Lung (tissue), 12 donors: ENCODE data around the gene SLC12A5. TPM values are rescaled to one million over a fixed set of nuclear protein-coding genes. Genes with fewer than 3 reads are reported as not detected.
A peak's percentile ranks its signal among the peaks of the same experiment; 100 is the strongest.
"Not testable (repeated sequence)": the region's sequence is repeated elsewhere in the genome, so short reads cannot be mapped to it uniquely, and the experiment has no call there.

Experiments
- ATAC-seq: fragments of 200-7000 bp; cut with Tn5 transposase; one replicate; pipeline ENCODE4 v1.9.1; 2020; ENCODE audit warnings: moderate number of reproducible peaks; ENCODE audit not compliant: insufficient read depth, low FRiP score
- DNase-seq, 3 donors: peaks; one replicate each; pipeline ENCODE4 v3.0.0-alpha.2; 2013 to 2017
- H3K27ac ChIP-seq, 2 donors: one replicate each; pipeline ENCODE4 v1.5.1; 2013; ENCODE audit warnings: mild to moderate bottlenecking in 2 of 2, moderate library complexity in 2 of 2, control low read depth in 1 of 2, inconsistent platforms in 1 of 2, low read depth in 1 of 2, low read length in 1 of 2
- H3K27me3 ChIP-seq, 3 donors: one replicate each; pipeline ENCODE4 v1.5.1; 2013; ENCODE audit warnings: low read length in 2 of 3; ENCODE audit not compliant: control insufficient read depth in 3 of 3, insufficient read depth in 3 of 3
- H3K36me3 ChIP-seq, 4 donors: one replicate each; pipeline ENCODE4 v1.5.1; 2013; ENCODE audit warnings: low read length in 4 of 4, mild to moderate bottlenecking in 1 of 4, moderate library complexity in 1 of 4; ENCODE audit not compliant: control insufficient read depth in 4 of 4, insufficient read depth in 4 of 4
- H3K4me1 ChIP-seq, 5 donors: one replicate each; pipeline ENCODE4 v1.5.1; 2013; ENCODE audit warnings: low read length in 5 of 5, mild to moderate bottlenecking in 2 of 5, moderate library complexity in 1 of 5; ENCODE audit not compliant: control insufficient read depth in 5 of 5, insufficient read depth in 5 of 5
- H3K4me3 ChIP-seq: one replicate; pipeline ENCODE4 v1.5.1; 2013; ENCODE audit warnings: mild to moderate bottlenecking, control low read depth, moderate library complexity
- H3K9ac ChIP-seq, 2 donors: one replicate each; pipeline ENCODE4 v1.5.1; 2013; ENCODE audit warnings: low read length in 2 of 2, control low read depth in 1 of 2; ENCODE audit not compliant: insufficient read depth in 1 of 2
- H3K9me3 ChIP-seq, 4 donors: one replicate each; pipeline ENCODE4 v1.5.1; 2013; ENCODE audit warnings: low read length in 3 of 4, mild to moderate bottlenecking in 1 of 4, moderate library complexity in 1 of 4; ENCODE audit not compliant: control insufficient read depth in 4 of 4, insufficient read depth in 3 of 4
- CTCF ChIP-seq: IDR thresholded peaks from 2 replicates; pipeline ENCODE4 v1.5.1; 2012; ENCODE audit warnings: mild to moderate bottlenecking; ENCODE audit errors: control extremely low read depth, extremely low read depth
- WGBS, 2 donors: extraction: QIAGEN DNeasy Blood & Tissue Kit; methylation state at CpG; one replicate each; pipeline ENCODE4 v1.1.7; 2013; 5-methylcytosine and 5-hydroxymethylcytosine counted together
- polyA plus RNA-seq, 2 donors: library from polyadenylated mRNA; stranded (reverse); fragments of 200-250 nt; gene quantifications; one replicate each; pipeline ENCODE4 v1.2.1, GENCODE V29; 2013
- total RNA-seq, 2 donors: library from RNA; depleted of rRNA in 1 of 2; stranded (reverse); fragments of >200 nt in 1 of 2; gene quantifications; one replicate each; pipeline ENCODE4 v1.2.1, GENCODE V29; 2014 to 2021
- donor health status: control.
- donor health status: control.
- donor health status: Bipolar disorder and iron deficiency.
- donor health status: healthy.
- donor health status: DM: yes; HTN: yes; CAD: no.

SLC12A5 gene
- total and polyA plus RNA-seq, 4 donors = 0.52 TPM; not detected in 3

GRCh38 chr20:46099491-46100287 lies 70.7 kb downstream of the SLC12A5 start:
- TF ChIP-seq CTCF = no peak
- peak; percentile 34 for ATAC-seq
- H3K27me3 ChIP-seq = peaks cover 0 to 46% (median 22%) of the 10 kb centered on the region in 3 donors
- no peak overlapping the region for H3K27ac ChIP-seq
- no peak overlapping the region for H3K9ac ChIP-seq
- H3K9me3 ChIP-seq = peaks cover 0 to 5% (median 0%) of the 10 kb centered on the region in 4 donors
- H3K4me1 ChIP-seq = no peaks in the 10 kb centered on the region
- DNase-seq = no peak
- H3K4me3 ChIP-seq = no peak overlapping the region
- 30 to 34% methylated on average over 40 to 48 of the region's 48 CpGs for WGBS, 2 donors
- no peaks in the 10 kb centered on the region for H3K36me3 ChIP-seq

DNA sequence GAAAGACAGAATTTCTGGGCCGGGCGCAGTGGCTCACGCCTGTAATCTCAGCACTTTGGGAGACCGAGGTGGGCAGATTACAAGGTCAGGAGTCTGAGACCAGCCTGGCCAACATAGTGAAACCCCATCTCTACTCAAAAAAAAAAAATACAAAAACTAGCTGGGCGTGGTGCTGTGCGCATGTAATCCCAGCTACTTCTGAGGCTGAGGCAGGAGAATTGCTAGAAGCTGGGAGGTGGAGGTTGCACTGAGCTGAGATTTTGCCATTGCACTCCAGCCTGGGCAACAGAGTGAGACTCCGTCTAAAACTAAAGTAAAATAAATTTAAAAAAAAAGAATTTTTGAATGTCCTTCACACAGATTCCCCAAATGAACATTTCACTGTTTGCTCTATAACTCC lies 71.4 kb downstream of the SLC12A5 start:
- H3K27ac ChIP-seq, ATAC-seq, H3K9ac ChIP-seq, H3K9me3 ChIP-seq, H3K4me3 ChIP-seq, DNase-seq, H3K36me3 ChIP-seq, H3K4me1 ChIP-seq: not testable (repeated sequence)
- WGBS, 2 donors = 89 to 91% methylated on average over 7 of the region's 7 CpGs
- peaks cover 0 to 46% (median 24%) of the 10 kb centered on the region in 3 donors for H3K27me3 ChIP-seq

- no peaks in the 10 kb centered on the region for H3K4me1 ChIP-seq
- DNase-seq = no peak
- no peak overlapping the region for H3K27ac ChIP-seq
- peaks cover 0 to 5% (median 0%) of the 10 kb centered on the region in 4 donors for H3K9me3 ChIP-seq
- WGBS, 2 donors = 82 to 87% methylated on average over 5 of the region's 5 CpGs
- H3K4me3 ChIP-seq = no peak overlapping the region
- no peak for TF ChIP-seq CTCF
- H3K9ac ChIP-seq = no peak overlapping the region
- H3K27me3 ChIP-seq = peaks cover 0 to 46% (median 25%) of the 10 kb centered on the region in 3 donors
- H3K36me3 ChIP-seq = no peaks in the 10 kb centered on the region
- no peak for ATAC-seq
These were observed 72.0 kb downstream of the SLC12A5 start for GRCh38 chr20:46100988-46101387.

GRCh38 chr20:46101957-46102356 lies 72.9 kb downstream of the SLC12A5 start:
- ATAC-seq (no peak), DNase-seq (no peak)
- TF ChIP-seq CTCF = no peak
- 72 to 77% methylated on average over 3 of the region's 3 CpGs for WGBS, 2 donors
- H3K4me3 ChIP-seq = no peak overlapping the region
- H3K9ac ChIP-seq = no peak overlapping the region
- no peaks in the 10 kb centered on the region for H3K4me1 ChIP-seq
- H3K36me3 ChIP-seq = no peaks in the 10 kb centered on the region
- no peak overlapping the region for H3K27ac ChIP-seq
- H3K9me3 ChIP-seq = peaks cover 0 to 5% (median 0%) of the 10 kb centered on the region in 4 donors
- H3K27me3 ChIP-seq = peaks cover 0 to 50% (median 25%) of the 10 kb centered on the region in 3 donors
